Stimulated activated CD4-positive, alpha-beta T cell treated with anti-CD3 and anti-CD28 coated beads, Interleukin-4, amount 100 ng/mL, for 1 hour (primary cell): Measurements from ENCODE around the gene MAK.
"Not testable (repeated sequence)": the region's sequence is repeated elsewhere in the genome, so short reads cannot be mapped to it uniquely, and the experiment has no call there.

Experiments
- DNase-seq: peaks from one replicate; pipeline ENCODE4 v3.0.0-alpha.2; 2020

The MAK gene

DNA sequence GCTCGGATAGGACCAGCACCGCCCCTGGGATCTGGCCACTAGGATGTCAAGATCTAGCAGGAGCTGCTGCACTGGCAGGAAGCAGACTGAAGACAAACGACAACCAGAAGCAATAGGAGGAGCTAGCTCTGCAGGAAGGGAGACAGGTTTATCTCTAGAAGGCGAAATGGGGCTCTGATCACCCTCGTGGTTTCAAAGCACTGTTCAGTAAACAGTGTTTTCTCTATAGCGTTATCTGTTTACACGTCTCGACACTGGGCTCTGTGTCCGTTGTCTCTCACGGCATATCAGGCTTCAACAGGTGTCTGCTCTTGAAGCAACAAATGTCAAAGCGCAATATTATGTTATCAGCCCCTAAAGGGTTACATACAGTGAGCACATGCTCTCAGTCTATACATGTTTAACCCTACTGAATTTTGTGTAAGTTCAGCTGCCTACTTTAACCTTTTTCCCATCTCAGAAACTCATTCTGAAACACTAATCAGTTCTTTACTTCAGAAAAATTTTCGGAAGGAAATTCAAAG lies 66.9 kb downstream of the MAK start:
- no peak for DNase-seq

DNA sequence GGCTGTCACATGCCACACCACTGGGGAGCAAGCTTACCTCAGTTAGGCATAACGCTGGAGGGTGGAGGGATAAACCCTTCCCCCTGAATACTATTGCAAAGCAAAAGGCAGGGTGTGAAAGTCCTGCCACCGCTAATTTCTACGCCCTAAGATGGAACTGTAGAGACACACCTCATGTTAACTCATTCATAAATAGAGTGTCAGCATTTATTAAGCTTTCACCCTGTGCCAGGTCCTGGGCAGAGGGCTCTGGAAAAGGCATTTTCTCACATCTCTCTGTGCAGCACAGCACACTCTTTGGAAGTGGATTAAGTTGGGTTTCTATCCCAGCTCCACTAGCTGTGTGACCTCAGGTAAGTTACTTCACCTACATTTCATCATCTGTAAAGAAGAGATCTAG lies 68.9 kb downstream of the MAK start:
- DNase-seq, result no peak

DNA sequence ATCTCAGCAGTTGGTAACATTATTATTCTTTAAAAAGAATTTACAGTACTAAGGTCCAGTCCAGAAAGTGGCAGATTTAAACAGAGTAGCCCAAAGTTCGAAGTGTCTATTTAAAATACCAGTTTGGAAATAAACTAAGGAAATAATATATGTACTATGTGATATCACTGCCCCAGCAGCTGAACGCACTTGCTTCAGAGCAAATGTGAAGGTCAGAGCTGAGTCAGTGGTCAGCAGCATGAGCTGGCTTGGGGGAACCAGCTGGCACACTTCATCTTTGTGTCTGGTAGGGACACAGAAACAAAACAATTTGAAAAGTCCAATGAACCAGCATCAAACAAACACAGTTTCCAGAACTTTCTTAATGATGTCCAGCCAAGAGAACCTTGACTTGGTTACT lies 75.3 kb downstream of the MAK start:
- no peak for DNase-seq

DNA sequence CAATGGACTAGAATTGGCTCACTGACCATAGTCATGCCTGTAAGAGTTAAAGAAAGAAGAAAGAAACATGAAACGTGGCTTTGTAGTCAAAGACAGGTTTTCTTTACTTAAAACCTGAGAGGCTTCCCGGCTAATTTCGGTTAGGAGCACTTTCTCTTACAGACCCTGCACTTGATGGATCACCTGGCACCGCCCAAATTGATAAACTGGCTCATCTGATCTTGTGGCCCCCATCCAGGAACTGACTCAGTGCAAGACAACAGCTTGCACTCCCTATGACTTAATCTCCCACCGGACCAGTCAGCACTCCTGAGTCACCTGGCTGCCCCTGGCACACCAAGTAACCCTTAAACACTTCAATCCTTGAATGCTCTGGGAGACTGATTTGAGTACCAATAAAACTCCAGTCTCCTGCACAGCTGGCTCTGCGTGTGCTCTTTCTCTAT lies 78.4 kb downstream of the MAK start:
- no peak for DNase-seq

DNA sequence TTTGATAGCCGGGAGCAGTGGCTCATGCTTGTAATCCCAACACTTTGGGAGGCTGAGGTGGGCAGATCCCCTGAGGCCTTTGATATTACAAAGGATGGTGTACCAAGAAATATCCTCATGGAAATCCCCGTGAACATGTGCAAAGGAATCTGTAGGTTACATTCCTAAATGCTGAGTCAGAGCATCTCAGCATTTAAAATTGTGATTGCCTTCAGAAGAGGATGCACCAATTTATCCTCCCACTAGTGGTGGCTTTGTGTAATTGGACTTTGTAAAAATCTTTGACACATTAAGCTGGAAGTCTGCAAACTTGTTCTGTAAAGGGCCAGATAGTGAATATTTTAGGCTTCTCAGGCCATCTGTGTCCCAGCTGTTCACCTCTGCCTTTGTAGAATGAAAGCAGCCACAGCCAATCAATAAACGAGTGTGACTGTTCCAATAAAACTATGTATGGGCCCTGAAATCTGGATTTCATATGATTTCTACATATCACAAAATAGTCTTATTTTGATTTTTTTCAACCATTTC lies 79.0 kb downstream of the MAK start:
- DNase-seq, result no peak

DNA sequence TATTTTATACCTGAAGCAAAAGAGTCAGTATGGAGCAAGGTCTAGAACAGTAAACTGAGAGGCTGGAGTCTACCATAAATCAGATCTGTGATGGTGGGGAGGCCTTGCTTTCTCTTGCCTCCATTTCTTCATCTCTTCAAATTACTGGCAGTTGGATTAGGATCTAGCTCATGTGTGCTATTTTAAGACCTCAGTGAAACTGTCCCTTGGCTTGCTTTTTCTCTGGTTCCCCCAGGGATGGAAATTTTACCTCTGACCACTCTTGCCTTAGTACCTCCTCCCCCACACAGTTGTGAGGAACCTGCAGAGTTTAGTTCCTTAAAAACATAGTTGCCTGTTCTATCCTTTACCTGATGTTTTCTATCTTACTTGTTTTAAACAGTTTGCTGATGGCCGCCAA lies 82.3 kb downstream of the MAK start:
- DNase-seq, result no peak

DNA sequence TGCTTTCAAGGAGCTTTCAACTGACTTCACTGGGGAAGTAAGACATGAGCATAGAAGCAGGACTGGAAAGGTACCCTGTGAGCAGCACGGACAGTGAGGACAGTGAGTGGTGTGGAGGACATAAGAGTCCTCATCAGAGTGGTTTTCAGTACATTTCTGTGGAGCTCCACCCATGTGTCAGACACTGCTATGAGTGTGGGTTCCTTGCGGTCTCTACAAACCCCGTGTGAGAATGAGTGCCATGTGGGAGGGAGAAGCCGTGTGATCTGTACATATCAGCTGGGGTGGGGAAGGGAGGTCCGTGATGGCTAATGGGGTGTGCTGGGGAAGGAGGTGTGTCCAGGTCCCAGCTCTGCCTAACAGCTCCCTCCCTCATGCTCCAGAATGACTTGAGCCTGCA lies 86.6 kb downstream of the MAK start:
- DNase-seq, result not testable (repeated sequence)

DNA sequence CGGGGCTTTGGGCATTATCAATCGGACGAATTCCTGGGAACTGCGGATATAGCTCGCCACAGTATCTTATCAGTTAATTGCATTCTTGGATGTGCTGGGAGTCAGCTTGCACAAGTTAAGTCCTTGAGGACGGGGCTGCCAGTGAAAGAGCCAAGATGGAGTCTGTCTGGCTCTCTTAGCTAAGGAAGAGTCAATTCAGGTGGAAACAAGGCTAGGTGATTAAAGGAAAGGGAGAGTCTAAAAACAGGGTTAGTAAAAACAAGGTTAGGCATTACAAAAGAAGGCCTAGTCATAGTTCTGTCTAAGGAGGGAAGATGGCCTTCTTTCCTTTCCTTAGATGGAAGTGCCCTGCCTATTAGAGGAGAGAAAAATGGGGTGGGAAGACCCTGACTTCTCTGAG lies 87.8 kb downstream of the MAK start:
- not testable (repeated sequence) for DNase-seq

DNA sequence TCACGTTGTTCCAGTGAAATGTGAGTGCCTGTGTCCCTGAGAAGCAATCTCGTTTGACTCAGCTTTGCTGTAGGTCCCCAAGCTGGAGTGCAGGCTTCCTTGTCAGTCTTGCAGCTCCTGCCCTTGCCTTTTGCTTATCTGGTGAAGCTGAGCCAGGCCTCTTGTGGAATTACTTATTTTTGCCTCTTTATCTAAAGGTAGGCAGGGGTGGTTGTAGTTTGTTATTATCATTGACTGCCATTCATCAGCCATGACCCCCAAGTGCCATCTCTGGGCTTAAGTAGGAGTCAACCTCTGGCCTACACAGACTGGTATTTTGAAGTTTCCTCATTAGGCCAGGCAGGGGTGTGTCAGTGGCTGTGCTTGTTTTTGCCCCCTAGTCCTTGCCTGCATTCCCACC lies 88.6 kb downstream of the MAK start:
- no peak for DNase-seq

DNA sequence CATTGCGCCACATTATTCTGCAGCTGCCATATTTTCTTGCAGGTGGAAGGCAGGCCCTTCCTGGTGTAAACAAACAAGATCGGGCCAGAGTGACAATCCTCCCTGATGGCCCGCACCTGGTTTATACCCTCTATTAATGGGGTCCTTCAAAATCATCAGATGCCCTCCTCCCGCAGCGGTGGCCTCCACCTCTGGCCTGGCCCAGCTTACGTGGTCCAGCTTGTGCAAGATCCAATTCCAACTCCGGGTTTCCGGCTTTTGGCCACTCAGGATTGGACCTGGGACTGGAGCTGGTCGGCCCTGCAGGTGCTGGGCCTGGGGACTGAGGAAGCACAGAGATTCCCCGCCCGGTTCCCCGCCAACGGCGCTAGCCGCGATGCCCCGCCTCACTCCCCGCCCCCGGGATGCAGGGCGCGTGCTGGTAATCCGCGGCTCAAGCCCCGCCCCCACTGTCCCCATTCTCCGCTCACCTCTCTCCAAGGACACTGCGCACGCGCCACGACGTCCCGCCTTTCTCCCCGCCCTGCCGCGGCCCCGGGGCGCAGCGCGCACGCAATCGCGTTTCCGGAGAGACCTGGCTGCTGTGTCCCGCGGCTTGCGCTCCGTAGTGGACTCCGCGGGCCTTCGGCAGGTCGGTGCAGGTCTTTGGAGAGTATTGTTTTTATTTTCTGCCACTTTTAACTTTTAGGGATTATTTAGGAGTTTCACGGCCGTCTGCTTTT lies 90.9 kb downstream of the MAK start, which contains the start of gene TMEM14B:
Gene TMEM14B, plus strand, starts transcription at position 555 of the 722 bp plus-strand sequence. CDS start 1,441 bp downstream, outside the sequence.
- peak; percentile 100 for DNase-seq

DNA sequence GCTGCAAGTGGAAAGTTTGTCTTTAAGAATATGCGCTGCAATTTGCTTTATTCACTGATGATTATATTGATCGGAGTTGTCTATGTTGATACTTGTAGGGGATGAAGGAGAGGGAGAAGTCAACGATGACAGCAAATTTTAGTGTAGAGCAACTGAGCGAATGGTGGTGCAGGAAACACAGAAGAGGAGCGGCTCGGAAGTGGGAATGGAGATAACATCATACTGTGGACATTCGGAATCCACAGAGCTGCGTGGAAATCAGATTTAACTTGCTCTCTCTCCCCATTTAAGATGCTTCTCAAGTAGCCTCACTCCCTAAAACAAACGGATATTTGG lies 91.5 kb downstream of the MAK start:
- no peak for DNase-seq

DNA sequence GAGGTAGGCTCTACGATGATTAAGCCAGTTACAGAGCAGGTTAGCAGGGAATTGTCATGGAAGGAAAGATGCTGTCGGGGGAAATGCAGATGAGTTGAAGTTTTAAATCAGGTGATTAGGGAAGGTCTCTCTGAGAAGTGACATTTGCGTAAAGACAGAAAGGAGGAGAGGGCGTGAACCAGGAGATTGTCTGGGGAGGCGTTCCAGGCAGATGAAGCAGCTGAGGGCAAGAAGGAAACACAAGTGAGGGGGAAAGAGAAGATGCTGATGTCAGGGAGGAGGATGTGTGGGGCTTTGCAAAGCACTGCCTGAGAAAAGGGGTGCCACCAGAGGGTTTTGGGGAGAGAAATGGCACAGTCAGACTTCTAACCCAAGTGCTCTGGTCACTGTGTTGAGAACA lies 93.2 kb downstream of the MAK start:
- no peak for DNase-seq

DNA sequence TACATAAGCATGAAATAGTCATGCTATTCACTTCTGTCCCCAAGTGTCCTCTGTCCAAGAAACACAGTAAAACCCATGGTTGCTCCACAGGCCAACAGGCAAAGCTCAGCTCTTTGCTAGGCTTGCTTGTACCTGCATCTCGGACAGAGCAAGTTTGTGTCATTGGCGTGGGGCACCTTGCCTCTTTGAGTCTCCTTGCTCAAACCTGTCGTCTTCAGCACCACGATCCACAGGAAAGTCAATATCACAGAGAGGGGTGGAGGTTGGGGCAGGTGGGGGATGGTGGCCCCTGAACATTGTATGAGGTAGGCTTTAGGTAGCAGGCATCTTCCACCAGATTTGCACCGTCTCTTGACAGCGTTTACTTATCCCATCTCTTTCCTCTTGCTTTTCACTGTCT lies 94.8 kb downstream of the MAK start:
- no peak for DNase-seq

DNA sequence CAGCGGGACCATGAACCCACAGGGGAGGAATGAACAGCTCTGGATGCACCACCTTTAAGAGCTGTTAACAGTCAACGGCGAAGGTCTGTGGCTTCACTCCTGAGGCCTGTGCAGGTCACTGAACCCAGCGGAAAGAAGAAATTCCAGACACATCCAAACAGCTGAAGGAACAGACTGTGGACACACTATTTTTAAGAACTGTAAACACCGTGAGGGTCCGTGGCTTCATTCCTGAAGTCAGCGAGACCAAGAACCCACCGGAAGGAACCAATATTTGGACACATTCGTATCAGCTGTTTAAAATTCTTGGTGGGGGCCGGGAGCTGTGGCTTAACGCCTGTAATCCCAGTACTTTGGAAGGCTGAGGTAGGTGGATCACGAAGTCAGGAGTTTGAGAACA lies 96.1 kb downstream of the MAK start:
- no peak for DNase-seq

DNA sequence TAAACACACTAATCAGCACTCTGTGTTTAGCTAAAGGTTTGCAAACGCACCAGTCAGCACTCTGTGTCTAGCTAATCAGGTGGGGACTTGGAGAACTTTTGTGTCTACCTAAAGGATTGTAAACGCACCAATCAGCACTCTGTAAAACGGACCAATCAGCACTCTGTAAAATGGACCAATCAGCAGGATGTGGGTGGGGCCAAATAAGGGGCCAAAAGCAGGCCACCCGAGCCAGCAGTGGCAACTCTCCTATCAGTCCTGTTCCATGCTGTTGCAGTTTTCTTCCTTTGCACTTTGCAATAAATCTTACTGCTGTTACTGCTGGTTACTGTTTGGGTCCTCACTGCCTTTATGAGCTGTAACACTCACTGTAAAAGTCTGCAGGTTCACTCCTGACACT lies 96.7 kb downstream of the MAK start:
- not testable (repeated sequence) for DNase-seq

DNA sequence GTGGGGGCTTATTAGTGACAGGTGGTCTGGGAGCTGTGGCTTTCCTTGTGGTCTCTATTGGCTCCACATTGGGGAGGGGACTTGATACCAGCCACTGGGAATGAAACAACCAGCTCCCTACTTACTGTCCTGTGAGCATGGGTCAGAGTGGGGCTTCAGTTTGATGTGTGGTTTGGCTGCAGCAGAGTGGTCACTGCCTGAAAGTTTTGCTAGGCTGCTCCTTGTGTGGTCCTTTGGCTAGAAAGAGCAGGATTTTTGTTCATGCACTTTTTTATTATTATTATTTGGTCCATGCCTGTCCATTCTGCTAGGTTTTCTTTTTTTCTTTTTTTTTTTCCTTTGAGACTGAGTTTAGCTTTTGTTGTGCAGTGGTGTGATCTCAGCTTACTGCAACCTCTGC lies 98.3 kb downstream of the MAK start:
- DNase-seq, result no peak

DNA sequence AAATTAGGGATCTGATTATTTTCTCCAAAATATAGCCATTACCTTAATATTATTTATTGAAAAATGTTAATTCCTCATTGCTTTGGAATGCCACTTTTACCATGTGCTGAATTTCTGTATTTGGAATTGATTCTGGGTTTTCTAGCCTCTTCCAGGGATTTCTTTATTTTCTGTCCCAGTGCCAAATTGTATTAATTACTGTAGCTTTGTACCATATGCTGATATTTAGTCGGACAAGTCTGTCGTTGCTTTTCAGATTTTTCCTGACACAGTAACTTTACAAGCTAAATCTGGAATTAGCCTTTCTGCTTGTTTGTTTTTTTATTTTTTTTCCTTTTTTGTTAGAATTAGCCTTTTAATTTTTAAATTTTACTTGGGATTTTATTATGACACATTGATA lies 101.6 kb downstream of the MAK start:
- DNase-seq, result no peak

DNA sequence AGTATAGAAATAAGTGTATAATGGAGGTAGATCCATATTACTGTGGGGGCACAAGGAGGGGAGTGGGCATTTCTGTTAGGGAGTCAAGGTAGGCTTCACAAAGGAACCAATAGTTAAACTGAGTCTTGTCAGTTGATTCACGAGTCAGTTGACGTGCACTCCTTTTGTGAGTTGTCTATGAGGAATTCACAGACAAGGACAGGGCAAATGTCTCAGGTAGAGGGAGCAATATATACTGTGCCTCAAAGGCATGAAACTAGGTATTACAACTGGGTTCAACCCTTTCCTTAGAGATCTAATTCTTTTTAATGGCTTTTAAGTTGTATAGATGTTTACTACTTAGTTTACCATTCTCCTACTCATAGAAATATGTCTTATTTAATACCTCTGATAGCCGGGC lies 104.5 kb downstream of the MAK start:
- no peak for DNase-seq

DNA sequence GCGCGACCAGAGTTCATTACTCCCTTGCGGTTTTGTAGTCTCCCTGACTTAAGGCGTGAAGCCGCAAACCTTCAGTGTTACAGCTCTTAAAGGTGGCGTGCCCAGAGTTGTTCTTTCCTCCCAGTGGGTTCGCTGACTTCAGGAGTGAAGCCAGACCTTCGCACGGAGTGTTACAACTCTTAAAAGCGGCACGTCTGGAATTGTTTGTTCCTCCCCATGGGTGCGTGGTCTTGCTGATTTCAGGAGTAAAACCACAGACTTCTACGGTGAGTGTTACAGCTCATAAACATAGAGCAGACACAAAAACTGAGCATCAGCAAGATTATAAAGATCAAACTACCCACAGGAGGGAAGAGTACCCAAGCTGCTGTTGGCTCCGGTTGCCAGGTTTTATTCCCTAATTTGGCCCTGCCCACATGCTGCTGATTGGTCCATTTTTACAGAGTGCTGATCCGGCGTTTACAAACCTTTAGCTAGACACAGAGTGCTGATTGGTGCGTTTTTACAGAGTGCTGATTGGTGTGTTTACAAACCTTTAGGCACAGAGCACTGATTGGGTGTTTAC lies 105.1 kb downstream of the MAK start:
- no peak for DNase-seq

DNA sequence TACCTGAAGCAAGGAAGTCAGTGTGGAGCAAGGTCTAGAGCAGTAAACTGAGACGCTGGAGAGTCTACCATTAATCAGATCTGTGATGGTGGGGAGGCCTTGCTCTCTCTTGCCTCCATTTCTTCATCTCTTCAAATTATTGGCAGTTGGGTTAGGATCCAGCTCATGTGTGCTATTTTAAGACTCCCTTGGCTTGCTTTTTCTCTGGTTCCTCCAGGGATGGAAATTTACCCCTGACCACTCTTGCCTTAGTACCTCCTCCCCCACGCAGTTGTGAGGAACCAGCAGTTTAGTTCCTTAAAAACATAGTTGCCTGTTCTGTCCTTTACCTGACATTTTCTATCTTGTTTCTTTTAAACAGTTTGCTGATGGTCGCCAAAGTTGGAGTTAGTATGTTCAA lies 108.1 kb downstream of the MAK start:
- DNase-seq, result no peak

DNA sequence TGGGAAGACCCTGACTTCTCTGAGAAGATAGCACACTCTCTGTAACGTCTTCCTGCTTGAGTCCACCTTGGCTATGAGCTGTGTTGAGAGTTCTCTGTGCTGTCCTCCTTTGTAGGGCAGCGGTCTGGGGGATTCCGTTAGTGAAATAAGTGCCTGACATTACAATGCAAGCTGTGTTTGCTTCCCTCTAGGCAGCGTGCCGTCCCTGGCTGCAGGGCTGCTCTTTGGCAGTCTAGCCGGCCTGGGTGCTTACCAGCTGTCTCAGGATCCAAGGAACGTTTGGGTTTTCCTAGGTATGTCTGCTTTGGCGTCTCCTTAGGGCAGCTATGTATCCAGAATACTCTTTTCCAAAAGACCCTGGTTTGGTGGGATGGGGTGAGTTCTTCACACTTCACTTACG lies 112.6 kb downstream of the MAK start:
- no peak for DNase-seq

DNA sequence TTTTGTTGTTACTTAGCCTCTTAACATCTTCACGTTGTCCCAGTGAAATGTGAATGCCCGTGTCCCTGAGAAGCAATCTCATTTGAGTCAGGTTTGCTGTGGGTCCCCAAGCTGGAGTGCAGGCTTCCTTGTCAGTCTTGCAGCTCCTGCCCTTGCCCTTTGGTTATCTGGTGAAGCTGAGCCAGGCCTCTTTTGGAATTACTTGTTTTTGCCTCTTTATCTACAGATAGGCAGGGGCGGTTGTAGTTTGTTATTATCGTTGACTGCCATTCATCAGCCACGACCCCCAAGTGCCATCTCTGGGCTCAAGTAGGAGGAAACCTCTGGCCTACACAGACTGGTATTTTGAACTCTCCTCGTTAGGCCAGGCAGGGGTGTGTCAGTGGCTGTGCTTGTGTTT lies 113.3 kb downstream of the MAK start:
- no peak for DNase-seq

DNA sequence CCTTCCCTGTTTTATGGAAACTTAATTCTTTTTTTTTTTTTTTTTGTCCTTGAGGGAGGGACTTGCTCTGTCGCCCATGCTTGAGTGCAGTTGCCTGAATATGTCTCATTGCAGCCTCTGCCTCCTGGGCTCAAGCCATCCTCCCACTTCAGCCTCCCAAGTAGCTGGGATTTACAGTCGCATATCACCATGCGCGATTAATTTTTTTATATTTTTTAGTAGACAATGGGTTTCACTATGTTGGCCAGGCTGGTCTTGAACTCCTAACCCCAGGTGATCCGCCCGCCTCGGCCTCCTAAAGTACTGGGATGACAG lies 114.8 kb downstream of the MAK start:
- no peak for DNase-seq

DNA sequence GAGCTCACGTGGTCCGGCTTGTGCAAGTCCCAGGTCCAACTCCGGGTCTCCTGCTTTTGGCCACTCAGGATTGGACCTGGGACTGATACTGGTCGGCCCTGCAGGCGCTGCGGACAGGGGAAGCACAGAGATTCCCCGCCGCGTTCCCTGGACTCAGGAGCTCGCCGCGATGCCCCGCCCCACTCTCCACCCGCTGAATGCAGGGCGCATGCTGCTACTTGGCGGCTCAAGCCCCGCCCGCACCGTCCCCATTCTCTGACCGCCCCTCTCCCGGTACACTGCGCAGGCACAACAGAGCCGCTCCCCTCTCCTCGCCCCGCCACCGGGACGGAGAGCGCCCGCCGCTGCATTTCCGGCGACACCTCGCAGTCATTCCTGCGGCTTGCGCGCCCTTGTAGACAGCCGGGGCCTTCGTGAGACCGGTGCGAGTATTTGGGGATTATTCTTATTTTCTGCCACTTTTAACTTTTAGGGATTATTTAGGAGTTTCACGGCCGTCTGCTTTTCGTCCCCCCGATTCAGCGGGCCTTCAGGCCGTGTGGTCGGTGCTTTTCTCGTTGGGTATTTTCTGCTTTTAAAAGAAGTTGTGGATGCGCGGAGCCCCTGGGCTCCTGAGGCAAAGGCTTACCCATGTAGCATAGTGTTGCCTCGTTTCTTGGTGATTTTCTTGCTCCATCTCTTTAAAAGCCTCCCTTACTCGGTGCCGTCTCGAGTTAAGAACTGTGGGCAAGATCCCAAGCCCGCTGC lies 115.3 kb downstream of the MAK start, which contains the start of gene TMEM14C:
Gene TMEM14C, plus strand, starts transcription at position 251 of the 747 bp plus-strand sequence. CDS start 1,544 bp downstream, outside the sequence.
- DNase-seq, result peak; percentile 87
